ENCODE results near the gene BTBD9. TPM values are rescaled to one million over a fixed set of nuclear protein-coding genes. Genes with fewer than 3 reads are reported as not detected.

Gene BTBD9
- total RNA-seq, 6 experiments from 2014 or later = 4.5 to 7.5 (median 5.7) TPM

DNA sequence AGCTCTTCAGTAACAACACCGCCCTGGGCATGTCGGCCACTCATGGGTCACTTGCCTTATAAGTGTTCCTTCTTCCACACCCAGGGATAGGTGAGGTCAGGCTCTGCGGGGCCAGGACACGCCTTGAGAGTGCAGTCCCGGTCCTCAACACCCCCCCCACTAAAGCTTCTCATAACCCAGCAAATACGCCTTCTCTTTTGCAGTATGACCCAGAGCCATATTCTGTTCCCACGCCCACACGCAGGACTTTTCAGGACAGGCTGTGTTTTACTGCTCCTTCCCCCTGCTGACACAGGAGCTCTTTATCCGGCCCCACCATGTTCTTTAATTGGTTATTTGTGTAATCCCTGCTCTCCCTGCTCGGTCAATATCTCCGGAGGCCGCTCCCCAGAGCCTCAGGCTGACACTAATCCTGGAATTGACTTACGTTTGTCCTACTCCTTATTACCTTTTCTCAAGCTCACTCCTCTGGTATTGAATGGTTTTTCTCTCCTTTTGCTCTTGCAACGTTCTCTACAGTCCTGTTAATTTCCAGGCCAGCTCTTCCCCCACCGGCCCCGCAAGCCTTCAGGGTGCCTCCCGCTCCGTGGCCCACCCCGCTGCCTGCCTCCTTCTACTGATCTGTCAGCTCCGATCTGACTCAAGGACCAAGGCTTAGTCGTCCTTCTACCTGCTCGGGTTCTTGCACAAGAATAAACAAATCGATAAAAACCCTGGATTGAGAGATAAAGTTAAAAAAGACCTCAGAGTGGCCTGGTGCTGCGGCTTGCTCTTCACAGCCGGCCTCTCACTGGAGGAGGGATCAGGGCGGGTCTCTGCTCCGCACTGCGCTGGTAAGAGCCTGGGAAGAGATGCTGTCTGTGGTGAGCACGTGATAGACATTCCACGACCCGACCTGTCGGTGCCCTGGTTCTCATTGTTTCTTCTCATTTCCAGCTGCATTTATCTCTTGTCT lies 462.7 kb downstream of the BTBD9 start:
- DNase-seq (no peak), ATAC-seq (peak; percentile 55 to 74 (median 70))
- Histone ChIP-seq H3K36me3 (no peaks in the 10 kb centered on the region), H3K4me1 (peaks cover 0 to 20% (median 5%) of the 10 kb centered on the region in 4 donors), H3K27me3 (no peaks in the 10 kb centered on the region), H3K4me3 (no peak overlapping the region), H3K9me3 (no peaks in the 10 kb centered on the region), H3K27ac (no peak overlapping the region)
- intact Hi-C loops (cut with DNase I) = no loop called here
- 53% methylated on average over 23 of the region's 32 CpGs for WGBS (ENCODE audit: insufficient coverage, low coverage, low lambda C conversion rate, missing lambda C conversion rate)
- TF ChIP-seq POLR2A (IDR thresholded peaks at IDR 0.05) = no peak
- TF ChIP-seq, protein P1, sequence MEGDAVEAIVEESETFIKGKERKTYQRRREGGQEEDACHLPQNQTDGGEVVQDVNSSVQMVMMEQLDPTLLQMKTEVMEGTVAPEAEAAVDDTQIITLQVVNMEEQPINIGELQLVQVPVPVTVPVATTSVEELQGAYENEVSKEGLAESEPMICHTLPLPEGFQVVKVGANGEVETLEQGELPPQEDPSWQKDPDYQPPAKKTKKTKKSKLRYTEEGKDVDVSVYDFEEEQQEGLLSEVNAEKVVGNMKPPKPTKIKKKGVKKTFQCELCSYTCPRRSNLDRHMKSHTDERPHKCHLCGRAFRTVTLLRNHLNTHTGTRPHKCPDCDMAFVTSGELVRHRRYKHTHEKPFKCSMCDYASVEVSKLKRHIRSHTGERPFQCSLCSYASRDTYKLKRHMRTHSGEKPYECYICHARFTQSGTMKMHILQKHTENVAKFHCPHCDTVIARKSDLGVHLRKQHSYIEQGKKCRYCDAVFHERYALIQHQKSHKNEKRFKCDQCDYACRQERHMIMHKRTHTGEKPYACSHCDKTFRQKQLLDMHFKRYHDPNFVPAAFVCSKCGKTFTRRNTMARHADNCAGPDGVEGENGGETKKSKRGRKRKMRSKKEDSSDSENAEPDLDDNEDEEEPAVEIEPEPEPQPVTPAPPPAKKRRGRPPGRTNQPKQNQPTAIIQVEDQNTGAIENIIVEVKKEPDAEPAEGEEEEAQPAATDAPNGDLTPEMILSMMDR (IDR thresholded peaks at IDR 0.05) = no peak

DNA sequence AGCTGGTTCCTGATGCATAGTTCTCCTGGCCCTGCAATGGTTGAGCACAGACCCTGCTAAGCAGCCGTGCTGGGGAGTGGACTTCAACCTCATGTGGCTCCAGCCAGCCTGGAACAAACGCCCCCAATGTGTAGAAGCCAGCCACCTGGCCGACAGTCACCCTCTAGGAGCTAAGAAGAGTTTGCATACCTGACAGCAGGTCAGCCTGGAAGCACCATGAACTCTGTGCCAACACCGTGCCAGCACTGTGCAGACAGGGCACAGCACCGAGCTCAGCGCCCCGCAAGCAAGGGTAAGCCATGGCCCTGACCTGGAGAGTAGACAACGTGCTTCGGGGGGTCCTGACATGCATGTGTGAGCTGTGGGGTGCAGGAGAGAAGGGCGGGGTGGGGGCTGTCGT lies 463.9 kb downstream of the BTBD9 start:
- TF ChIP-seq, protein P1 (IDR thresholded peaks at IDR 0.05) = no peak
- TF ChIP-seq POLR2A (IDR thresholded peaks at IDR 0.05) = no peak
- no peak for DNase-seq
- intact Hi-C loops (cut with DNase I) = no loop called here
- Histone ChIP-seq H3K27ac (no peak overlapping the region), H3K4me1 (peaks cover 0 to 30% (median 8%) of the 10 kb centered on the region in 4 donors), H3K9me3 (no peaks in the 10 kb centered on the region), H3K4me3 (no peak overlapping the region), H3K27me3 (no peaks in the 10 kb centered on the region), H3K36me3 (no peaks in the 10 kb centered on the region)
- 100% methylated on average over 4 of the region's 11 CpGs for WGBS (ENCODE audit: insufficient coverage, low coverage, low lambda C conversion rate, missing lambda C conversion rate)
- ATAC-seq = no peak

DNA sequence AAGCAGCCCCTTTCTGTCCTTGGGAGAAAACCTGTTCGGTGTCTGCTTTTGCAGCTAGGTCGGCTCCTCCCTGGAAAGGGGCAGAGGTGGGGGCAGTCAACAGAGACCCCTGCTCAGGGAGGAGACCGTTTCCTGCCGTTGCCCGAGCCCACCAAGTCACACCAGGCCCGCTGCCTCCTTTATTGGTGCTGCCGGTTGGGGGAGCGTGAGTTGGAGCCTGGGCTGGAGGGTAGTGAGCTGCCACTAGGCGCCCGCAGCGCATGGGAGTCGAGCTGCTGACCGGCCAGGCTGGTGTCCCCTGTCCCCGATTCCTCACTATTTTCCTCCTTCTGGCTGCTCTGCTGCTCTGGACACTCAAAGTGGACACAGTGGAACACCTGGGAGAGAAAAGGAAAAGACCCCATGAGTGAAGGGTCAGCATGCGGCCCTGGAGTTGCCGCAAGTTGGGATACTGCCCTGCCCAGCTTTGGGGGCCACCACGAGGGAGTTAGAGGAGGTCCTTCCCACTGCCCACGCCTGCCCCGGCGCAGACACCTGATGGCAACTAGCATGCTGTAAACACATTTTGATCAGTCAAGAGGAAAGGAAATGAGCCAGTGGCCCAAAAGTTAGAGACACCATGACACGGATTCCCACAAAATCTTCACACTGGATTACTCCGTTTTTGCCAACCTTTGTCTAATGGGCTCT lies 464.8 kb downstream of the BTBD9 start:
- ATAC-seq (no peak), DNase-seq (no peak)
- Histone ChIP-seq H3K36me3 (no peaks in the 10 kb centered on the region), H3K9me3 (no peaks in the 10 kb centered on the region), H3K27ac (no peak overlapping the region), H3K27me3 (no peaks in the 10 kb centered on the region), H3K4me3 (no peak overlapping the region), H3K4me1 (peaks cover 0 to 36% (median 12%) of the 10 kb centered on the region in 4 donors)
- TF ChIP-seq POLR2A (IDR thresholded peaks at IDR 0.05) = no peak
- TF ChIP-seq, protein P1 (IDR thresholded peaks at IDR 0.05) = no peak
- intact Hi-C loops (cut with DNase I) = no loop called here
- 95% methylated on average over 2 of the region's 22 CpGs for WGBS (ENCODE audit: insufficient coverage, low coverage, low lambda C conversion rate, missing lambda C conversion rate)

DNA sequence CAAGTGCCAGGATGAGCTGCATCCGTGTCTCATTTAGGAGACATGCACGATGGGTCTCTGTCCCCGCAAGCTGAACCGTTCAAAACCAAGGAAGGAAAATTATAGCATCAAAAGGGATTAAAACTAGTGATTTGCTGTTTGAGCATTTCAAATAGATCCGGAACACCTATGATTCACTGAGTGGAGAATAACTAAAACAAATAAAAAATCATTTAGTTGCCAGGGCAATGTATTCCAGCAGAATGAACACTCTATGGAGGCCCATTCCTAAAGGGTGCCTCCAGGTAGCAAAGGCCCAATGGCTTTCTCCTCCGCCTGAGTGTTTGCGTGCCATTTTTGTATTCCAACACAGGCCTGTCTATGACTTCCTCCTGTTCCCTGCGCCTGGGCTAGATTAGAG lies 465.4 kb downstream of the BTBD9 start:
- no peak overlapping the region for H3K27ac ChIP-seq
- DNase-seq = no peak
- H3K36me3 ChIP-seq = no peaks in the 10 kb centered on the region
- peaks cover 0 to 38% (median 13%) of the 10 kb centered on the region in 4 donors for H3K4me1 ChIP-seq
- no peaks in the 10 kb centered on the region for H3K27me3 ChIP-seq
- TF ChIP-seq, protein P1 (IDR thresholded peaks at IDR 0.05) = no peak
- TF ChIP-seq POLR2A (IDR thresholded peaks at IDR 0.05) = no peak
- ATAC-seq = no peak
- H3K4me3 ChIP-seq = no peak overlapping the region
- H3K9me3 ChIP-seq = no peaks in the 10 kb centered on the region
- 91% methylated on average over 8 of the region's 8 CpGs for WGBS (ENCODE audit: insufficient coverage, low coverage, low lambda C conversion rate, missing lambda C conversion rate)
- intact Hi-C loops (cut with DNase I) = no loop called here
